GM10266 (cell line): Measurements from ENCODE around the gene GREB1.

ENCODE experiments used
- DNase-seq: peaks from one replicate; pipeline ENCODE4 v3.0.0; 2012; ENCODE audit errors: extremely low spot score
- TF ChIP-seq, protein P1 (sequence below): IDR thresholded peaks from 2 replicates; pipeline ENCODE4 v1.5.1; 2012; ENCODE audit warnings: mild to moderate bottlenecking, low read depth; ENCODE audit not compliant: control insufficient read depth, insufficient read depth; ENCODE audit errors: missing control alignments

GREB1 gene

DNA sequence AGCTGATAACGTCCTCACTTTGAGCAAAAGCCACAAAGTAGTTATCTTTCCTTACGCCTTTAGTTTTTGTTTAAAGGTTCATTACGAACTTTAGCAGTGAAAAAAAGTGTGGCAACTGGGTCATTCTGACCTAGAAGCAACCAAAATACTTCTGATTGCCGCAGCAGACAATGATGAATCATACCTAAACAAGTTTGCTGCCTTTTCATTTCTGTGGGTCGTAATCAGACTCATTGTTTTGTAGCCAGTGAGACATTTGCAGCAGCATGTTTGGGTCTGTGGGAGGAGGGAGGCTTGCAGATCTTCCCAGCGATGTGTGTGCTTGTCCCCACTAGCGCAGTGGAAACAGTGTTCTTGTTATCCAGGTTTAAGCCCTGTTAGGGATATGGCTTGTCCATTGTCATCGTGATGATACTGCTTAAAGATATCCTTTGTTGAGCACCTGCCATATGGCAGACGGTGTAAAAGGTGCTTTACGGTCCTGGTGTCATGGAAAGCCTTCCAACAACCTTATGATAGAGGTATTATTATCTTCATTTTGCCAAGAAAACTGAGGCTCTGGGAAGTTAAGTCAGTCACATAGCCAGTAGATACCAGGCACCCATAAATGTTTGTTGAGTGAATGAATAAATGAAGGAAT, 1.3 kb upstream of the GREB1 start:
- DNase-seq = no peak
- TF ChIP-seq, protein P1, sequence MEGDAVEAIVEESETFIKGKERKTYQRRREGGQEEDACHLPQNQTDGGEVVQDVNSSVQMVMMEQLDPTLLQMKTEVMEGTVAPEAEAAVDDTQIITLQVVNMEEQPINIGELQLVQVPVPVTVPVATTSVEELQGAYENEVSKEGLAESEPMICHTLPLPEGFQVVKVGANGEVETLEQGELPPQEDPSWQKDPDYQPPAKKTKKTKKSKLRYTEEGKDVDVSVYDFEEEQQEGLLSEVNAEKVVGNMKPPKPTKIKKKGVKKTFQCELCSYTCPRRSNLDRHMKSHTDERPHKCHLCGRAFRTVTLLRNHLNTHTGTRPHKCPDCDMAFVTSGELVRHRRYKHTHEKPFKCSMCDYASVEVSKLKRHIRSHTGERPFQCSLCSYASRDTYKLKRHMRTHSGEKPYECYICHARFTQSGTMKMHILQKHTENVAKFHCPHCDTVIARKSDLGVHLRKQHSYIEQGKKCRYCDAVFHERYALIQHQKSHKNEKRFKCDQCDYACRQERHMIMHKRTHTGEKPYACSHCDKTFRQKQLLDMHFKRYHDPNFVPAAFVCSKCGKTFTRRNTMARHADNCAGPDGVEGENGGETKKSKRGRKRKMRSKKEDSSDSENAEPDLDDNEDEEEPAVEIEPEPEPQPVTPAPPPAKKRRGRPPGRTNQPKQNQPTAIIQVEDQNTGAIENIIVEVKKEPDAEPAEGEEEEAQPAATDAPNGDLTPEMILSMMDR = no peak

DNA sequence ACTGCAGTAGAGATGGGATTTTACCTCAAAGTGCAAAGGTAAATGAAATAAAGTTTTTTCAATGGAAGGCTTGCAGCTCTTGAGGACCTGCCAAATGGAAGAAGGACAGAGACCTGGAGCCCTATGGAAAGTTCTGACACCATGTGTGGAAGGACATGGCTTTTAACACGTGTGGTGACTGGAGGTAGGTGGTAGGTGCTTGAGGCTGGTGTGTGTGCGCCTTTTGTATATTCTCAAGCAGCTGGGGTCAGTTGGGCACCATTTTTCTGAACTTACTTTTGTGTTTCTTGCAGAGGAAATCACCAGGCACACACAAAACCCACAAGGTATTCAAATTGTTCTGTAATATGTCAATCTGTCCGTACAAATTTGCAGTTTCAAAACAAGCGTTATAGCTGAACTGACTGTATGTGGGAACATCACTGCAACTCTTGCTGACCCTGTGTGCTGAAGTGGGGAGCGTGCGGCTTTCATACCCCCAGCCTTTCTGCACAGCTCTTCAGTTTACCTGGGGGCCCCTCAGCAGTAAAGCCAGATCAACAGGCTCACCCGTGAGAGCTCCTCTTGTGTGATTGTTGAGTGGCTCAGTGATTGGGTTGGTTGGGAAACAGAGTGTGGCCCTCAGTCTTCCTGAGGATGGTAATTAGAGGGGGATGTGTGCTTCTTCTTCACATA, 363 bp downstream of the GREB1 start:
- DNase-seq = no peak
- TF ChIP-seq, protein P1 = no peak

DNA sequence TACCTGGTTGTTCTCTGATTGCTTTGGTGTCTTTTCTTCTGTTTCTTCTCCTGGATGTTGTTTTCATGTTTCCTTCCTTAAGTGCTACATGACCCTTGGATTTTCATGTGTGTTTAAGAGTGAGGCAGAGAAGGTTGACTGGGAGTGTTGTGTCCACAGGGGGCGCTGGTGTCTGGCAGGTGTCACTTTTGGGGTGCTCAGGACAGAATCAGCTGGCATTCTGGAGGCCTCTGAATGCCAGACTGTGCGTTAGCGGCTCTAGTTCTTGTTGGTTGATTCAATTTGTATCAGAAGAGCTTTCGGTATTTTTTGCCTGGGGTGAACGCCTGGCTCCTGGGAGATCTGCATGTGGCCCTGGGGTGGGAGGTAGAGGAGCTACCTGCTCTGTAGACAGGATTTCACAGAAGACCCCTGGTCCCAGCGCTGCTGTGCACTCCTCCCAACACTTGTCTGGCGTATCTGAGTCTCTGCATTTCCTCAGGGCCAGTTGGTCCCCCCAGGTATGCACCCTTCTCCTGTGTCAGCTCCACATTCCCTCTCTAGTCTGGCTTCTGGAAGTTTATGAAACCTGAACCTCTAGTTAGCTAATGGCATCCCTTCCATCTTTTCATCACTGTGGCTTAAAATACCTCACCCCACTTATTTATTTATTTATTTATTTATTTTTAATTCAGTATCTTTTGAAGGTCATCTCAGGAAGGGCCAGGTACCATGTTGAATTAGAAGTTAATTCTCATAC, 1.1 kb downstream of the GREB1 start:
- no peak for DNase-seq
- TF ChIP-seq, protein P1 = peak; percentile 3

DNA sequence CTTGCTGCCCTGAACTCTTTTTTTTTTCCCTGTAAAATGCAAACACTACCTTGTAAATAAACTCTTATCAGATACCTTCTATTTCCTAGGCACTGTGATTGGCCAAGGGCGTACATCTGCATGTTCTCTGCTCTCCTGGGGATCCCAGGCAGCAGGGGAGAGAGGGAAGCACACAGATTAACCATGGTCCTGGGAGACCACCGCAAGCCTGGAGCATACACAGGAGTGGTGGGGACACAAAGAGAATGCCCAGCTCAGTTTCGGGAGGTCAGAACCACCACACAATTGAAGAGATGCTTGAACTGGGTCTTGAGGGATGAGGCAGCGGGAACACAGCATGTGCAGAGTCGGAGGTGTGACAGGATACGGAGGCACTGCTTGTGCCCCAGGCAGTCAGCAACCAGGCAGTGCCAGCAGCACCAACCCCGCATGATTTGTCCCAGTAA, 2.1 kb downstream of the GREB1 start:
- no peak for DNase-seq
- TF ChIP-seq, protein P1 = no peak

DNA sequence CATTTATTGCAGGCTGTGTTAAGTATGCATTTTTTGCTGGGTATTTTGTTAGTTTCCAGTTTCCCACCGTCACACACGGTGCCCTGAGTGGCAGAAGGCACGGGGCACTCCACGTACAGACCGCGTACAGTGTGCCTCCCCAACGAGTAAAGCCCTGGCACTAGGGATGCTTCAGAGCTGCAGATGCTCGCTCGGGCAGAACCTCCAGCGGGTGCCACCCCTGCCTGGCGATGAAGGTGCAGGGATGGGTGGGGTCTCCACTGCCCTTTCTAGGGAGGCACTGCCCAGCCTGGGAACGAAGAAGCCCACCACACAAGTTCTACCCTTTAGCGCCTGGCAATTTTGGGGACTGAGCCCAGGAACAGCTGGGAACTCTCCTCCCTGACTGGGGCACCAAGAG, 4.1 kb downstream of the GREB1 start:
- DNase-seq = no peak

DNA sequence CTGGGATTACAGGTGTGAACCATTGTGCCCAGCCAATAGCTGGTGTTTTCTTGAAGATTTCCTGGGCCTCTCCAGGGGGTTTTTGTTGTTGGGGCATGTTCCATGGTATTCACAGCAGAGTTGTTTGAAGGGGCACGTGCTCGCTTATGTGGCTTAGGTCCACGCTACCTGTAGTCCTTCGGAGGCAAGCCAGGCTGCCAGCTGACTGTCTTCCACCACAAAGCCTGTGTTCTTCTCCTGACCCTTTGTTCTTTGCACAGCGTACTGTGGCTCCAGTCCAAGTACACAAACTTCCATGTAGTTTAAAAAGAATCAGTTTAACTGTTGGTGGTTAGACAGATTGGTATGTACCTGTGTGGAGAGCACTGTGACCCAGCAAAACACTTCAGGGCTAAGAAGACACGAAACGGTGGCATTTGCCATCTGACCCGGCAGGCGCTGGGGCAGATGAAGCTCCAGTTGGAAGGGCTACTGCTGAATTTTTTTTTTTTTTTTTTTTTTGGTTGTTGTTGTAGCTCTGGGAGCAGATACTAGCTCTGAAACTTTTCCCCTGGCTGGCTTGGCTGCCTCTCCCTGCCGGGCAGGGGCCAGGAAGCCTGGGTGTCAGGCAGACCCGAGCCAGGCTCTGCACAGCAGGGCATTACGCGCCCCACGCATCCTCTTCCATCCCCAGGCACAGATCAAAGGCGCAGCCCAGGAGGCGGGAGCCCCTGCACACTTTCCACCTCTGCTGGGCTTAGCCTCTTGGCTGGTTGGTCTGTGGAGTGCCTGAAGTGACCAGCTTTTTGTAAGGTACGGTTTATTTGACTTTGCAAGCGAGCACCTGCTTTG, 5.7 kb downstream of the GREB1 start:
- TF ChIP-seq, protein P1 = no peak
- DNase-seq = no peak

More for the DNA sequence above, 4.1 kb downstream of the GREB1 start:
- TF ChIP-seq, protein P1 = no peak
